CD4-positive, CD25-positive, alpha-beta regulatory T cell (primary cell): ENCODE data around the gene DPEP2. TPM values are rescaled to one million over a fixed set of nuclear protein-coding genes. Genes with fewer than 3 reads are reported as not detected.

ENCODE experiments used
- ATAC-seq, 2 donors: fragments of 150-1000 bp; cut with Tn5 transposase; one replicate each; pipeline ENCODE4 v1.10.0; 2021; ENCODE audit warnings: low read depth in 2 of 2, moderate number of reproducible peaks in 2 of 2, moderate library complexity in 1 of 2
- DNase-seq, 3 donors: peaks; one replicate each; pipeline versions ENCODE4 v3.0.0 to v3.0.0-alpha.2; 2012 to 2022; ENCODE audit warnings: mixed read lengths in 1 of 3
- H3K27ac ChIP-seq: one replicate; pipeline ENCODE4 v1.7.0; 2013; ENCODE audit warnings: mild to moderate bottlenecking, low read length; ENCODE audit not compliant: insufficient read depth, poor library complexity, severe bottlenecking
- H3K27me3 ChIP-seq: one replicate; pipeline ENCODE4 v1.7.0; 2013; ENCODE audit warnings: low read length; ENCODE audit not compliant: control insufficient read depth, insufficient read depth
- H3K36me3 ChIP-seq: one replicate; pipeline ENCODE4 v1.7.0; 2013; ENCODE audit warnings: mild to moderate bottlenecking, low read length, moderate library complexity; ENCODE audit not compliant: control insufficient read depth, insufficient read depth
- H3K4me1 ChIP-seq: 2 replicates; pipeline ENCODE4 v1.7.0; 2013; ENCODE audit warnings: mild to moderate bottlenecking, low read length; ENCODE audit not compliant: insufficient read depth, control insufficient read depth, poor library complexity, severe bottlenecking
- H3K4me3 ChIP-seq: one replicate; pipeline ENCODE4 v1.7.0; 2013; ENCODE audit warnings: low read depth, mild to moderate bottlenecking, low read length, moderate library complexity
- H3K9me3 ChIP-seq, 2 experiments: 1 replicate in 1 of 2; 2 replicates in 1 of 2; pipeline ENCODE4 v1.7.0; 2013; ENCODE audit warnings: low read length in 2 of 2, mild to moderate bottlenecking in 1 of 2, moderate library complexity in 1 of 2; ENCODE audit not compliant: control insufficient read depth in 2 of 2
- H3K27ac Mint-ChIP-seq, 3 donors: one replicate each; pipeline ENCODE4 v1.8.0; 2020 to 2022; ENCODE audit warnings: mild to moderate bottlenecking in 3 of 3, mixed read lengths in 3 of 3, moderate library complexity in 2 of 3
- H3K27me3 Mint-ChIP-seq: one replicate; pipeline ENCODE4 v1.8.0; 2022; ENCODE audit warnings: mild to moderate bottlenecking, mixed read lengths
- H3K36me3 Mint-ChIP-seq: one replicate; pipeline ENCODE4 v1.8.0; 2020; ENCODE audit warnings: mixed read lengths
- H3K4me1 Mint-ChIP-seq, 4 donors: one replicate each; pipeline ENCODE4 v1.8.0; 2020 to 2022; ENCODE audit warnings: mixed read lengths in 4 of 4, mild to moderate bottlenecking in 1 of 4
- H3K4me3 Mint-ChIP-seq, 4 donors: one replicate each; pipeline ENCODE4 v1.8.0; 2020 to 2022; ENCODE audit warnings: mild to moderate bottlenecking in 4 of 4, mixed read lengths in 4 of 4, moderate library complexity in 3 of 4
- H3K9me3 Mint-ChIP-seq, 7 donors: one replicate each; pipeline ENCODE4 v1.8.0; 2020 to 2022; ENCODE audit warnings: mixed read lengths in 7 of 7, mild to moderate bottlenecking in 3 of 7, moderate library complexity in 2 of 7
- polyA plus RNA-seq, 4 donors: library from polyadenylated mRNA; unstranded; fragments of 300-500 nt; fragmentation: Illumina TruSeq; gene quantifications; one replicate each; pipeline ENCODE4 v1.2.3, GENCODE V29; 2021
- total RNA-seq: library from RNA; stranded (reverse); gene quantifications from one replicate; pipeline ENCODE4 v1.2.3, GENCODE V29; 2022

Gene DPEP2
- total and polyA plus RNA-seq, 5 donors from 2014 or later = 52.2 to 70.0 (median 58.0) TPM

DNA sequence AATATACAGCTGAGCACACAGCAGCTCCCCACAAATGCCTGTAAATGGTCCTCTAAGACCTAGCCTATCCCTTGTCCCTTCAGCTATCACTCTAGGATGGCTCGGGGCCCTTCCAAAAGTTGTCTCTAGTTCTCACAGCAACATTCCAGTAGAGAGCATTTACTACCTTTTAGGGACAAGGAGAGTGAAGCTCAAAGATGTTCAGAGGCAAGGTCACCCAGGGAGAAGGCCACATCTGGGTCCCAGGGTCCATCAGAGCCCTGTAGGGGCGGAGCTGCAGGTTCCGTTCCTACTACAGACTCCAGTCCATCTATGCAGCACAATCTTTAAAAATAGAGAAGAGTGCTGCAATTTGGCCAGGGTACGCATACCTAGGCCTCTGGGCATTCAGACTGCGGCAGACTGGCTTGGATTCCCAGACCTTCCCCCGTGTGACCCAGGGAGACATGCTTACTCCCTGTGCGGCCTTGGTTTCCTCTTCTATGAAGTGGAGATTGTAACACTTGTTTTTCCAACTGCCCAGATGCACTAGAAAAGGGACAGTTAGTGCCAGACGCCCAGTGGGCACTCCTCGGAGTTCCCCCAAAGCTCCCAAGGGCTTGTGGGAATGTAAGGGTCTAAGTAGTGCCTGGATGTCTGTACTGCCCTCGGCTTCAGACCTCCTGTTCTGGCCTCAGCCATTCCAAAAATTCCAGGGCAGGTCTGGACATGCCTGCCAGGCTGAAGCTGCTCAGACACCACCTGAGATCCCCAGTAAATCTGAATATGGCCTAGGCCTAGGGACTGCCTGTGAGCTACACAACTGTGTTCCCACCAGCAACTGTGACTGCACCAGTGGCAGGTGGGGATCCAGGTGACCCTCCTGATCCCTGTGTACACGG lies 33.4 kb downstream of the DPEP2 start:
- peaks cover 8% of the 10 kb centered on the region for H3K36me3 Mint-ChIP-seq
- no peaks in the 10 kb centered on the region for H3K27me3 ChIP-seq
- DNase-seq (no peak), ATAC-seq (no peak)
- H3K36me3 ChIP-seq = peaks cover 6% of the 10 kb centered on the region
- no peaks in the 10 kb centered on the region for H3K9me3 ChIP-seq
- no peaks in the 10 kb centered on the region for H3K9me3 Mint-ChIP-seq
- peak overlapping the region in 2 of 3 donors; percentile 32 to 91 for H3K27ac Mint-ChIP-seq
- H3K4me1 Mint-ChIP-seq = peaks cover 5 to 40% (median 28%) of the 10 kb centered on the region in 4 donors
- H3K27me3 Mint-ChIP-seq = peaks cover 5% of the 10 kb centered on the region
- no peak overlapping the region for H3K27ac ChIP-seq
- H3K4me1 ChIP-seq = peaks cover 24% of the 10 kb centered on the region
- peak overlapping the region in 1 of 4 donors; percentile 98 for H3K4me3 Mint-ChIP-seq
- no peak overlapping the region for H3K4me3 ChIP-seq

DNA sequence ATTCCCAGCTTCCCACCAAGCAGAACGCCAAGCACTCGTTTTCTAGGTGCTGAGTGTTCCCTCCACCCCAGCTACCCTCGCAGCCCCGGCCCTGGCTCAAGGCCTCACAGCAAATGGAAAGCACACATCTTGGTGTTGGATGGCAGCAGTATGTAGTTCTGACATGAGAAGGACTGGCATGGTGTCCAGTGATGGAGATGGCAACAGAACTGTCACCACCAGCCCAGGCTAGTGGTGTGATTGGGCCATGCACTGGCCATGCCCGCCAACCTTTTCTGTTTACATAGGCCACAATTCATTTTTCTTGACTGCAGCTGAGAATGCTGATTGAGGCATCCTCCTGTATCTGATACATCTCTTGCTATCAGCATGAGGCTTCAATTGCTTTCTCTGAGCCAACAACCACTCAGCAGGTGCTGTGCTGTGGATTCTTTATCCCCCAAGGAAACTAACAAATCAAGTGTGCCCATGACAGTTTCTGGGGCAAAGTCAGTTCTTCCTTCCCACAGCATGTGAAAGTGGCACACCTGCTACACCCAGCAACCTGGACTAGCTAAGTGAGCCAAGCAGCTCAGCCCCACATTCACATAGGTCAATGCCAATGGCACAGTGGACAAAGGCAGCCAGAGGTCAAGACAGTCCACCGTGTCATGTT lies 34.7 kb downstream of the DPEP2 start:
- Histone ChIP-seq H3K4me3 (no peak overlapping the region), H3K27me3 (no peaks in the 10 kb centered on the region), H3K36me3 (peaks cover 11% of the 10 kb centered on the region), H3K27ac (no peak overlapping the region), H3K9me3 (no peaks in the 10 kb centered on the region), H3K4me1 (peaks cover 24% of the 10 kb centered on the region)
- H3K4me3 Mint-ChIP-seq = peak overlapping the region in 1 of 4 donors; percentile 98
- peaks cover 9% of the 10 kb centered on the region for H3K36me3 Mint-ChIP-seq
- ATAC-seq (no peak), DNase-seq (no peak)
- H3K27me3 Mint-ChIP-seq = peaks cover 5% of the 10 kb centered on the region
- peaks cover 5 to 38% (median 24%) of the 10 kb centered on the region in 4 donors for H3K4me1 Mint-ChIP-seq
- peak overlapping the region; percentile 12 to 48 (median 17) for H3K27ac Mint-ChIP-seq
- H3K9me3 Mint-ChIP-seq = no peaks in the 10 kb centered on the region

DNA sequence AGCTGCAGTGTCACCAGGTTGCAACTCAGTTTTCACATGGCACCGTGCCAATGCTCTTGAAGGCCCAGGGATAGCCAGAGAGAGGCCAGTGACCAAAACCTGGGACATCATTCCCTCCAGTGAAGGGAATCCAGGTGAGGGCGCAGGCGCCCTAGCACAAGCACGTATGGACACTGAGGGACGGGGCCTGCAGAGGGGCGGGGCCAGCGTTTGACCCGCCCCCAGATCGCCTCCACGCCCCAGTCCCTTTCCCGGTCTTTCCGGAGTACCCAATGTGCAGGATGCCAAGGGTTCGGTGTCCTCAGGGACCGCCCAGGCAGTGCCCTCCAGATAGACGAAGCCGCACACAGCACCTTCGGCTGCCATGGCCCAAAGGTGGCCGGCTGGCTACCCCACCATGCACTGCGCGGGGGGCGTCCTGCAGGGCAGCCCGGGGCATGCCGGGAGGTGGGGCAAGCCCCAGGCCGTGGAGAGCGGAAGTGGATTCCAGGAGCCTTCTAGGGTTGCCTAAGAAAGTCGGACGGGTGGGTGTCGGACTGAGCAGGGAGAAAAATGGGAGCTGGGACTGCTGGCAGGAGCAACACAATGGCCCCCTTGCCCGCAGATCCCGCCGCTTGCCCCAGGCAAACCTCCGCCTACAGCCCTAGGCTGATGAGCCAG lies 35.5 kb downstream of the DPEP2 start:
- Mint-ChIP-seq H3K4me3 (no peak overlapping the region), H3K9me3 (no peaks in the 10 kb centered on the region), H3K4me1 (peaks cover 0 to 34% (median 19%) of the 10 kb centered on the region in 4 donors), H3K27ac (peak overlapping the region in 1 of 3 donors; percentile 17), H3K27me3 (no peaks in the 10 kb centered on the region), H3K36me3 (peaks cover 9% of the 10 kb centered on the region)
- no peak for DNase-seq
- Histone ChIP-seq H3K36me3 (peaks cover 11% of the 10 kb centered on the region), H3K4me1 (peaks cover 18% of the 10 kb centered on the region), H3K4me3 (no peak overlapping the region), H3K27ac (no peak overlapping the region), H3K9me3 (no peaks in the 10 kb centered on the region), H3K27me3 (no peaks in the 10 kb centered on the region)
- ATAC-seq = no peak

DNA sequence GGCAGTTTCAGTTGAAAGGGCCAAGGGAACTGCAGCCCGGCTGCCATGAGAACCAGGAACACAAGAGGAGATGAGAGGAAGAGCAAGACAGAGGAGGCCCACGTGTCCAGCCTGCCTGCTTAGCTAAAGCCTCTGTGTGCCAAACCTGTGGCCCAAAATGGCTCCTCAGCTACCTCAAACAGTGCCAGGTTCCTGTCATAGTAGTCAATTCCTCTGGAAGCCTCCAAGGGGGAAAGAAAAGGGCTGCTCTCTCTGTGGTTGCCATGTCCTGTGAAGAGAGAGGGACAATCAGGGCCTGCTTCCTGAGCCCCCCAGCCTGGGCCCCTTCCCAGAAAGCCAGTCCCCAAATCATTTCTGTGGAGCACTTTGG lies 36.0 kb downstream of the DPEP2 start:
- Mint-ChIP-seq H3K36me3 (peaks cover 13% of the 10 kb centered on the region), H3K4me3 (no peak overlapping the region), H3K27ac (peak overlapping the region in 1 of 3 donors; percentile 12), H3K9me3 (no peaks in the 10 kb centered on the region), H3K27me3 (no peaks in the 10 kb centered on the region), H3K4me1 (peaks cover 0 to 34% (median 20%) of the 10 kb centered on the region in 4 donors)
- Histone ChIP-seq H3K36me3 (peaks cover 11% of the 10 kb centered on the region), H3K4me1 (peaks cover 17% of the 10 kb centered on the region), H3K27ac (no peak overlapping the region), H3K9me3 (no peaks in the 10 kb centered on the region), H3K27me3 (no peaks in the 10 kb centered on the region), H3K4me3 (no peak overlapping the region)
- no peak for DNase-seq
- no peak for ATAC-seq

DNA sequence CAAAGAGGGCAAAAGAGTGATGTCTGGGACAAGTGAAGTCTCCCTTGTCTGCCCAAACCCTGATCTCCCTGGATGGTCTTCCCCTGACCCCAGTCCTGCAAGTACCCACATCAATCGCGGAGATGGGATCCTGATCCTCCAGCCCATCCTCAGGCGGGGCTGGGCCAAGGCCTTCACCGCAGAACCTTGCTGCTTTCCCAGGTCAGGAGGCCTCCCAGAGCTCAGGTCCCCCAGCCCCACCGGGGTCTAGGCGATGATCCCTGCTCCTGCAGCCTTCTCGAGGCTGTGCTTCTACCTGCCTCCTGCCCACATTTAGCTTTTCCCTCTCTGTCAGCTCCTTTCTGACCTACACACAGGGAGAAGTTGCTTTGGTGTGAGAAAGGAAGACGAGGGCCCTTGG lies 37.1 kb downstream of the DPEP2 start:
- H3K27ac Mint-ChIP-seq = peak overlapping the region in 1 of 3 donors; percentile 52
- DNase-seq = no peak
- no peak overlapping the region for H3K4me3 ChIP-seq
- peaks cover 0 to 27% (median 15%) of the 10 kb centered on the region in 4 donors for H3K4me1 Mint-ChIP-seq
- H3K27me3 ChIP-seq = no peaks in the 10 kb centered on the region
- H3K36me3 Mint-ChIP-seq = peaks cover 16% of the 10 kb centered on the region
- H3K27me3 Mint-ChIP-seq = no peaks in the 10 kb centered on the region
- H3K4me1 ChIP-seq = peaks cover 9% of the 10 kb centered on the region
- H3K4me3 Mint-ChIP-seq = no peak overlapping the region
- H3K9me3 Mint-ChIP-seq = no peaks in the 10 kb centered on the region
- ATAC-seq = no peak
- H3K36me3 ChIP-seq = peaks cover 11% of the 10 kb centered on the region
- no peak overlapping the region for H3K27ac ChIP-seq
- no peaks in the 10 kb centered on the region for H3K9me3 ChIP-seq

DNA sequence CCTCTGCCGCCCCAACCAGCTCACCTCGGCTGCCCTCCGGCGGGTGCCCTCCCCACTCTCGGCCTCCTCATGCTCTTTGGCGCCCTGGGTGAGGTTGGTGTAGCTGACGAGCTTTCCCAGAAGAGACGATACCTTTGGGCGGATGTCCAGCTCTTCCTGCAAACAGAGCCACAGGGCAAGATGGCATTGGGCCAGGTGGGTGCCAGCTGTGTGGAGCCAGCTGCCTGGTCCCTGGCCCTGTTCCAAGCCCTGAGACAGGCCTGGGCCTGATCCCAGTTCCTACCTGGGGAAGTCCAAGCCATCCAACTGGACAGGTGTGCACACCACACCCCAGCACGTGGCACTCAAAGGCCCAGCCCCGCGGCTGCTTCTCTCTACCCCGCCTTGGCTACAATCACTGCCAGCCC lies 37.7 kb downstream of the DPEP2 start:
- Histone ChIP-seq H3K9me3 (no peaks in the 10 kb centered on the region), H3K27ac (no peak overlapping the region), H3K27me3 (no peaks in the 10 kb centered on the region), H3K36me3 (peaks cover 11% of the 10 kb centered on the region), H3K4me1 (peaks cover 3% of the 10 kb centered on the region), H3K4me3 (no peak overlapping the region)
- no peaks in the 10 kb centered on the region for H3K27me3 Mint-ChIP-seq
- H3K9me3 Mint-ChIP-seq = no peaks in the 10 kb centered on the region
- H3K4me3 Mint-ChIP-seq = peak overlapping the region in 1 of 4 donors; percentile 21
- no peak for DNase-seq
- ATAC-seq = no peak
- H3K4me1 Mint-ChIP-seq = peaks cover 0 to 21% (median 11%) of the 10 kb centered on the region in 4 donors
- no peak overlapping the region for H3K27ac Mint-ChIP-seq
- H3K36me3 Mint-ChIP-seq = peaks cover 16% of the 10 kb centered on the region

DNA sequence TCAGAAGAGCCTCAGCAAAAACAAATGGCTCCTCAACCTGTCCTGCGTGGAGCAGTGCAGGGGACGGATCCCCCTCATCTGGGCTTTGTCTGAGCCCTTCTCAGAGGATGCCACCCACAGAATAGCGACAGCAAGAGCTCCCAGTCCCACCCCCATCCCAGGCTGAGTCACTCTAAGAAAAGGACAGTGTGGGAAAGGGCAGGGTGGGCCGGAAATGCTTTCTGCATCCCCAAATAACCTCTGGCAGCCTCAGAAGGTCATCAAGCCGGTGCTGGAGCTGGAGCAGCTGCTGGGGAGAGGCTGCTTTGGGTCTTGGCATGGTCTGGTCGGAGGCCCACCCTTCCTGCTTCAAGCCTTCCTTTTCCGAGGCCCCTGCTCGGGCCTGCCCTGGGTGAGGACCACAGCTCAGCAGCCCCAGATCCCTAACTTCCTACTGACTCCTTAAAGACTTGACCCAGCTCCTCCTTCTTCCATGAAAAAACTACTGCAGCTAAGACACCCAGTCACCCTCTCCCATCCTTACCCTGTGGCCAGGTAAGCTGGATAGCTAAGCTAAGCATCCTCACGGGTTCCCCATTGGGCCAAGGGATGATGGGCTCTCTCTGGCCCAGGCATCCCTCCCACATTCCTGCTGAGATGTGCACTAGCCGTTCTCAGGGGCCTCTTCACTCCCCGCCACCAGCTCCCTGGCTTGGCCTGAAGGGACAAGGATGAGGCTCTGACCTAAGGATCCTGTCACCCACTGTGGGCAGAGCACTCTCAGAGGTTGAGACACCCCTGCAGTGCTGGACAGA lies 39.6 kb downstream of the DPEP2 start:
- no peaks in the 10 kb centered on the region for H3K4me1 ChIP-seq
- no peaks in the 10 kb centered on the region for H3K9me3 ChIP-seq
- H3K4me3 ChIP-seq = no peak overlapping the region
- H3K4me3 Mint-ChIP-seq = no peak overlapping the region
- peaks cover 16% of the 10 kb centered on the region for H3K36me3 Mint-ChIP-seq
- no peaks in the 10 kb centered on the region for H3K27me3 Mint-ChIP-seq
- no peaks in the 10 kb centered on the region for H3K27me3 ChIP-seq
- ATAC-seq (no peak), DNase-seq (no peak)
- no peak overlapping the region for H3K27ac Mint-ChIP-seq
- H3K27ac ChIP-seq = no peak overlapping the region
- no peaks in the 10 kb centered on the region for H3K9me3 Mint-ChIP-seq
- peaks cover 11% of the 10 kb centered on the region for H3K36me3 ChIP-seq
- H3K4me1 Mint-ChIP-seq = peaks cover 0 to 5% (median 3%) of the 10 kb centered on the region in 4 donors
